GM23338 (cell line): ENCODE measurements around the gene MEGF9. TPM values are rescaled to one million over a fixed set of nuclear protein-coding genes. Genes with fewer than 3 reads are reported as not detected.

ENCODE experiments used
- ATAC-seq: fragments of 200-7000 bp; cut with Tn5 transposase; 3 replicates; pipeline ENCODE4 v1.9.1; 2020
- DNase-seq: peaks from one replicate; pipeline ENCODE4 v3.0.0-alpha.2; 2015; ENCODE audit warnings: low spot score
- H2AFZ ChIP-seq: fragments of 200-600 bp; sonication (generic); 2 replicates; pipeline ENCODE4 v1.8.0; 2016; ENCODE audit warnings: antibody characterized with exemption, mild to moderate bottlenecking, moderate library complexity
- H3F3A ChIP-seq: fragments of 200-600 bp; sonication (generic); replicated peaks from 2 replicates; pipeline ENCODE4 v1.8.0; 2017; ENCODE audit warnings: antibody characterized with exemption, mixed run types, low read depth
- H3K27ac ChIP-seq: fragments of 200-600 bp; sonication (generic); 2 replicates; pipeline ENCODE4 v1.6.1; 2016; ENCODE audit warnings: low read depth
- H3K27me3 ChIP-seq: fragments of 200-600 bp; sonication (generic); 2 replicates; pipeline ENCODE4 v1.8.0; 2016; ENCODE audit warnings: mild to moderate bottlenecking, mixed run types, moderate library complexity; ENCODE audit not compliant: insufficient read depth
- H3K36me3 ChIP-seq: fragments of 200-600 bp; sonication (generic); 2 replicates; pipeline ENCODE4 v1.8.0; 2016; ENCODE audit warnings: mild to moderate bottlenecking; ENCODE audit not compliant: insufficient read depth
- H3K4me1 ChIP-seq: fragments of 200-600 bp; sonication (generic); 2 replicates; pipeline ENCODE4 v1.8.0; 2016; ENCODE audit warnings: mild to moderate bottlenecking, moderate library complexity; ENCODE audit not compliant: insufficient read depth
- H3K4me2 ChIP-seq: fragments of 200-600 bp; sonication (generic); 2 replicates; pipeline ENCODE4 v1.7.1; 2017; ENCODE audit warnings: mixed run types
- H3K4me3 ChIP-seq: fragments of 200-600 bp; sonication (generic); 2 replicates; pipeline ENCODE4 v1.6.1; 2016; ENCODE audit warnings: mixed run types
- H3K79me2 ChIP-seq: fragments of 200-600 bp; sonication (generic); replicated peaks from 2 replicates; pipeline ENCODE4 v1.8.0; 2017; ENCODE audit warnings: mild to moderate bottlenecking; ENCODE audit not compliant: insufficient read depth
- H3K9me2 ChIP-seq: fragments of 200-600 bp; sonication (generic); 2 replicates; pipeline ENCODE4 v1.8.0; 2017; ENCODE audit not compliant: insufficient read depth
- H4K20me1 ChIP-seq: fragments of 200-600 bp; sonication (generic); replicated peaks from 2 replicates; pipeline ENCODE4 v1.8.0; 2017; ENCODE audit warnings: mild to moderate bottlenecking; ENCODE audit not compliant: insufficient read depth
- H3K27ac Mint-ChIP-seq: 2 replicates; pipeline ENCODE4 v1.8.0; 2020; ENCODE audit warnings: inconsistent platforms, mild to moderate bottlenecking, moderate library complexity, mixed read lengths
- H3K27me3 Mint-ChIP-seq: 3 replicates; pipeline ENCODE4 v1.8.0; 2022; ENCODE audit warnings: low read depth, mild to moderate bottlenecking, moderate library complexity, mixed read lengths, inconsistent platforms; ENCODE audit not compliant: insufficient read depth, poor library complexity
- H3K36me3 Mint-ChIP-seq: 3 replicates; pipeline ENCODE4 v1.8.0; 2021; ENCODE audit warnings: low read depth, mild to moderate bottlenecking, inconsistent platforms, moderate library complexity, mixed read lengths
- H3K4me1 Mint-ChIP-seq: 3 replicates; pipeline ENCODE4 v1.8.0; 2020; ENCODE audit warnings: mild to moderate bottlenecking, inconsistent platforms, mixed read lengths
- H3K4me3 Mint-ChIP-seq: 3 replicates; pipeline ENCODE4 v1.8.0; 2021; ENCODE audit warnings: moderate library complexity, mild to moderate bottlenecking, inconsistent platforms, mixed read lengths
- H3K9me3 Mint-ChIP-seq: 3 replicates; pipeline ENCODE4 v1.8.0; 2020; ENCODE audit warnings: moderate library complexity, mild to moderate bottlenecking, inconsistent platforms, mixed read lengths
- CREB1 ChIP-seq: fragments of 250-450 bp; sonication (Bioruptor Pico); IDR thresholded peaks from 2 replicates; pipeline ENCODE4 v1.5.0; 2020; ENCODE audit warnings: low read depth, mild to moderate bottlenecking, moderate library complexity
- CTCF ChIP-seq, 2 experiments: fragments of 200-600 bp in 1 of 2; sonication (generic) in 1 of 2; conservative IDR thresholded peaks; 2 replicates each; pipeline versions ENCODE4 v1.5.1 to v1.6.1; 2016 to 2017; ENCODE audit warnings: antibody characterized with exemption in 2 of 2, low read depth in 2 of 2, mild to moderate bottlenecking in 2 of 2, moderate library complexity in 1 of 2
- EZH2 ChIP-seq: fragments of 200-600 bp; sonication (generic); IDR thresholded peaks from one replicate; pipeline ENCODE4 v1.8.0; 2017; ENCODE audit warnings: antibody characterized with exemption, mild to moderate bottlenecking, low read depth; ENCODE audit not compliant: unreplicated experiment
- POLR2AphosphoS5 ChIP-seq: IDR thresholded peaks from 2 replicates; pipeline ENCODE4 v1.6.1; 2016; ENCODE audit warnings: antibody characterized with exemption, low read depth
- STAT1 ChIP-seq: IDR thresholded peaks from one replicate; pipeline ENCODE4 v1.6.1; 2016; ENCODE audit warnings: antibody characterized with exemption; ENCODE audit not compliant: unreplicated experiment
- ZNF114 ChIP-seq: fragments of 250-450 bp; sonication (Bioruptor Pico); IDR thresholded peaks from 2 replicates; pipeline ENCODE4 v1.5.0; 2020; ENCODE audit warnings: mild to moderate bottlenecking, moderate library complexity
- ZNF462 ChIP-seq: fragments of 250-450 bp; sonication (Bioruptor Pico); IDR thresholded peaks from 2 replicates; pipeline ENCODE4 v1.5.0; 2020; ENCODE audit warnings: mild to moderate bottlenecking, moderate library complexity
- polyA plus RNA-seq: library from polyadenylated mRNA; unstranded; fragments of >200 nt; fragmentation: Nextera tagmentation; extraction: Ambion mirVana; gene quantifications from 2 replicates; pipeline ENCODE4 v1.2.1, GENCODE V29; 2016
- total RNA-seq: library from RNA; depleted of rRNA; stranded (reverse); fragments of >200 nt; shearing (Covaris generic); gene quantifications from 2 replicates; pipeline ENCODE4 v1.2.3, GENCODE V29; 2014

Gene MEGF9
- total and polyA plus RNA-seq, 2 experiments from 2014 or later = 0.87 to 1.6 TPM

GRCh38 chr9:120593955-120594277, 120.4 kb downstream of the MEGF9 start (continued):
- TF ChIP-seq ZNF462 (CRISPR knock-in tag) (no peak), POLR2AphosphoS5 (no peak), EZH2 (no peak), CREB1 (CRISPR knock-in tag) (no peak)

- Mint-ChIP-seq H3K4me1 (no peaks in the 10 kb centered on the region), H3K36me3 (no peaks in the 10 kb centered on the region), H3K27me3 (peaks cover 3% of the 10 kb centered on the region), H3K27ac (no peak overlapping the region), H3K9me3 (no peaks in the 10 kb centered on the region), H3K4me3 (no peak overlapping the region)
- TF ChIP-seq ZNF114 (CRISPR knock-in tag) (no peak), CTCF (conservative IDR thresholded peaks at IDR 0.05; ENCODE audit: low read depth in 2 of 2) (no peak), STAT1 (no peak)
- H3K27me3 ChIP-seq = no peaks in the 10 kb centered on the region
- H3K9me2 ChIP-seq = no peaks in the 10 kb centered on the region
- no peaks in the 10 kb centered on the region for H3K79me2 ChIP-seq
- H3K4me3 ChIP-seq = no peak overlapping the region
- H3K4me2 ChIP-seq = no peak overlapping the region
- H3K36me3 ChIP-seq = no peaks in the 10 kb centered on the region
- no peak overlapping the region for H2AFZ ChIP-seq
- no peaks in the 10 kb centered on the region for H3F3A ChIP-seq
- DNase-seq (no peak), ATAC-seq (no peak)
- H4K20me1 ChIP-seq = no peaks in the 10 kb centered on the region
- no peak overlapping the region for H3K27ac ChIP-seq
- H3K4me1 ChIP-seq = no peaks in the 10 kb centered on the region
Observed at GRCh38 chr9:120593250-120593954, 120.9 kb downstream of the MEGF9 start.
